GM19468 (cell line): ENCODE data around the gene CEACAM6.
"Not testable (repeated sequence)": the region's sequence is repeated elsewhere in the genome, so short reads cannot be mapped to it uniquely, and the experiment has no call there.

Source experiments
- ATAC-seq: cut with Tn5 transposase; IDR thresholded peaks from one replicate; pipeline ENCODE4 v1.9.1; 2021; ENCODE audit warnings: mild to moderate bottlenecking, moderate library complexity, moderate number of reproducible peaks; ENCODE audit not compliant: unreplicated experiment; ENCODE audit errors: extremely low read depth

The CEACAM6 gene

GRCh38 chr19:41745756-41746155 is 9.6 kb upstream of the CEACAM6 start:
- ATAC-seq, result no peak

- no peak for ATAC-seq
These were observed 8.6 kb upstream of the CEACAM6 start for GRCh38 chr19:41746593-41747227.

- no peak for ATAC-seq
These were observed 7.3 kb upstream of the CEACAM6 start for GRCh38 chr19:41748012-41748411.

- ATAC-seq, result not testable (repeated sequence)
These were observed 4.8 kb upstream of the CEACAM6 start for GRCh38 chr19:41750248-41751134.

GRCh38 chr19:41753159-41753558 is 2.2 kb upstream of the CEACAM6 start:
- ATAC-seq, result no peak

- ATAC-seq, result no peak
These were observed 1.3 kb upstream of the CEACAM6 start for GRCh38 chr19:41753936-41754529.

GRCh38 chr19:41758846-41759245 is 3.5 kb downstream of the CEACAM6 start:
- ATAC-seq, result no peak

DNA sequence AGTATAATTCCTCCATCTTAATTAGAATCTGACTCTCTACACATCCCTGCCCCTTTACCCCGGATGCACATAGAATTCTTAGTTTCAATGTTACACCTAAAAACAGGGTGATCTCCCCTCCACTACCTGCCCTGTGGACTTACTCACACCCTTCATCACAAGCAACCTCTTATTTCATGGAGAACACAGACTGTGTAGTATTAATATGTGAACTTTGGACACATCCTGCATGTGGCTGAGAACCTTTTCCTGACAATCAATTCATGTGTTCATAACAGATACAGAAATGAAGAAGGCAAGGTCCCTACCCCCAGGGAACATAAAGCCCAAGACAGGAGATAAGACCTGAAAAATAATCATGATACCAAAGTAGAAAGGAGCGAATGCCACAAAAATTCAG is 11.8 kb downstream of the CEACAM6 start:
- no peak for ATAC-seq

DNA sequence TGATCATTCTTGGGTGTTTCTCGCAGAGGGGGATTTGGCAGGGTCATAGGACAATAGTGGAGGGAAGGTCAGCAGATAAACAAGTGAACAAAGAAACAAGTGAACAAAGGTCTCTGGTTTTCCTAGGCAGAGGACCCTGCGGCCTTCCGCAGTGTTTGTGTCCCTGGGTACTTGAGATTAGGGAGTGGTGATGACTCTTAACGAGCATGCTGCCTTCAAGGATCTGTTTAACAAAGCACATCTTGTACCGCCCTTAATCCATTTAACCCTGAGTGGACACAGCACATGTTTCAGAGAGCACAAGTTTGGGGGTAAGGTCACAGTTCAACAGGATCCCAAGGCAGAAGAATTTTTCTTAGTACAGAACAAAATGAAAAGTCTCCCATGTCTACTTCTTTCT is 12.8 kb downstream of the CEACAM6 start:
- ATAC-seq, result not testable (repeated sequence)

DNA sequence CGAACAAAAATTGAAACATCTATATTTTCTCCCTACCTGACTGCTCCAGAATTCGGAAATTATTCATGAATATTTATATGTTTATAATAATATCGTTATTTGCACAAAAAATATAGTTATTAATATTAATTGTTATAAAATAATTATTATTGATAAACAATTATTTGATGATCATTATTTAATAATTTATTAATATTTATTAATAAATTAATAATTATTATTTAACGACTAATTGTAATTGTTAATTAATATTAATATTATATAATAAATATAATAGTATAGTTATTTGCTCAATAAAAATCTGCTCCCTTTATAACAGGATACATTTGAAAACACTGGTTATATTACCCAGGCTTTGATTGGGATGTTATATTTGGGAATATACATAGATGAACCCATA is 14.3 kb downstream of the CEACAM6 start:
- ATAC-seq, result no peak

- no peak for ATAC-seq
These were observed 16.1 kb downstream of the CEACAM6 start for GRCh38 chr19:41771410-41771809.

DNA sequence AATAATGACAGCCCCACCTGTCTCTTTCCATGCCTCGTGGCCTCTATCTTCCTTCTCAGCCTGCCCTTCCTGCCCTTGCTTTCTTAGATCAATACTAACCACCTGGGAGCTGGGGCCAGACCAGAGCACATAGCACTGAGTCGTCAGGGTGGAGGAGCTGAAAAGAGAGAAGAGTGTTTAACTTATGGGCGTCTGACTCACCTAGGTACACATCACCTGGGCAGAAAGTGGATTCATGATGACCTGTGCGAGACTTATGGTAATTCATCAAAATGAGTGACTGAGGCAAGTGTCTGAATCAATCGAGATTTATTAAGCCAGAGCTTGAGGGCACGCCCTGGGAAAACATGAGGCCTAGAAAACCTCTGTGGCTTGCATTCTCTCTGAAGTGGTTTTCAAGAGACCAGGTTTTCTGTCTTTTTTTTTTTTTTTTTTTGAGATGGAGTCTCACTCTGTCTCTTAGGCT is 19.2 kb downstream of the CEACAM6 start:
- no peak for ATAC-seq

DNA sequence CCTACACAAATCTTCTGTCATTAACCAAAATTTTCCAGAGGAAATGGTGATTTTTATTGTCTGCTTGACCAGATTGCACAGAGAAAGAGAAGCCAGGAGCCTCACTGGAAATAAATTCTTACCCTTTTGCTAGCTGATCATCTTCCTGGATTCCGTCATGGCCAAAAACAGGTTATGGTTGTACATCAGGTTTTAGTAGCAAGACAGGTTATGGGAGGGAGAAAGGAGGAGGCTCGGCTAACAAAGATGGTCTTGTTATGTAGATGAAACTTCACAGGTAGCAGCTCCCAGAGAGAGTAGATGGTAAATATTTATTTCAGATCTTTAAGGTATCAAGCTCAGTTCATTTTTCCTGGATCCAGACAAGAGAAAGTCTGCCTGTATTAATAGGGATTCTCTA is 21.4 kb downstream of the CEACAM6 start:
- ATAC-seq, result no peak

GRCh38 chr19:41783612-41784011 is 28.3 kb downstream of the CEACAM6 start:
- ATAC-seq, result no peak

- no peak for ATAC-seq
These were observed 29.0 kb downstream of the CEACAM6 start for GRCh38 chr19:41784312-41784711.

DNA sequence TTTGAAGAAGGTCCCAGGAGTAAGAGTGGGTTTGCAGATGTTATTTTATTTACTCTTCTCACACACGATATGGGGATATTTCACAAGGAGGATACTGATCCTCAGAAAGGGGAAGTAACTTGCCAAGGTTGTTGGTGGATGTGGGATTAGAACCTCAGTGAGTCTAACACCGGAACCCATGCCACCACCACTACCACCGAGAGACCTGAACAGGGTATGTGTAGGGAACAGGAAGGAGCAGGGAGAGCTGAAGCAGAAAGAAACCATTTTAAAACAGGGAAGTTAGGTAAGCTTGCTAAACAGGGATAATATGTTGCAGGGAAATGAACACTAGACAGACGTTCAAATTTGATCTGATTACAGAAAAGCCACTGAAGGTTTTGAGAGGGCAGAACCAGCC is 29.4 kb downstream of the CEACAM6 start:
- no peak for ATAC-seq

DNA sequence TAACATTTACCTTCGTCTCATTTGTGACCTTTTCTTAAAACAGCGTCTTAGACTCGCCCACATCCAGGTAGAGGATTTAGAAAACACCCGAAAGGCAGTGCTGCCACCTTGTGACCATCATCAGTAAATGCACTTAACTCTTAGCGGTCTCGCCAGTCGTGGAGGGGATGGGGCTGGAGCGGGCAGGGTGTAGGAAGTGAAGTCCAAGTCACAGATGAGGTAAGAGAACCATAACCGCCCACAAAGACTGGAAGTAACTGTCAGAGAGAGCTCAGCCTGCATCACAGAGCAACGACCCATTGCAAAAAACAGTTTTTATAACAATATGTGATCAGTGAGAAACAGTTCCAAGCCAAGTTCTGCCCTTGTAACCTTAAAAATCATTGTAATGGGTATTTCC is 30.3 kb downstream of the CEACAM6 start:
- ATAC-seq, result no peak

GRCh38 chr19:41787055-41787454 is 31.7 kb downstream of the CEACAM6 start:
- no peak for ATAC-seq

DNA sequence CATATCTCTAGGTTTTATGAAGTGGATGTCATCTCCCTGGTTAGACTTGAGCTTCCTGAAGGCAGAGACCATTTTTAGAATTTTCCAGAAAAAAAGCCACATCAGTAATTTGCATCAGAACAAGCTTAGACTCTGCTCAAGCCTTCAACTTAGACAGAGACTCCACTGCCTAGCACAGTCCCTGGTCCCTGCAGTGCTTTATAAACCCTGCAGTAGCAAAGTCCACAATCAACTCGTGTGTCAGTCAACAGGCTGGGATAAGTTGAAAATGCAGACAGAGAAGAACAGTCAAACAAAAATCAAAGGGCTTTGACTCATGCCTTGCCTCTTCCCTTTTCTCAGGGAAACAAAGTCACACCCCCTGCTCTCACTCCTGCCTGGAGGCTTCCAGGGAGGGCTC is 33.2 kb downstream of the CEACAM6 start:
- ATAC-seq, result not testable (repeated sequence)

DNA sequence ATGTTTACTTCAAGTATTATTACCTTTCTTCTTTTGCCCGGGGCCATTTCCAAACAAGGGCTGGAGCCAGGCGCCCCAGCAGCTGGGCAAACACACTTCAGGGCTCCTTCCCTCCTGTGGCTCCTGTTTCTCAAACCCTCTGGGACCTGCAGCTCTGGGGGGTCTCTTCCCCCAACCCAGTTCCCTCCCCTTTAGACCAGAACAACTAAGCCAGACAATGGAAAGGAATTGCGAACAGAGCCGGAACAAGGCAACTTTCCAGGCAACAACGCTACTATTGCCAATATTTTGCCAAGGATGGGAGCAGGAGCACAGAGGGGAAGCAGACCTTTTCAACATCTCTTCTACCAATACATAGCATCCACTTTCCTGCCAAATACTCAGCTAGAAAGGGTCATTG is 33.7 kb downstream of the CEACAM6 start:
- ATAC-seq, result not testable (repeated sequence)
